ENCODE measurements around the gene CEMIP.

DNA sequence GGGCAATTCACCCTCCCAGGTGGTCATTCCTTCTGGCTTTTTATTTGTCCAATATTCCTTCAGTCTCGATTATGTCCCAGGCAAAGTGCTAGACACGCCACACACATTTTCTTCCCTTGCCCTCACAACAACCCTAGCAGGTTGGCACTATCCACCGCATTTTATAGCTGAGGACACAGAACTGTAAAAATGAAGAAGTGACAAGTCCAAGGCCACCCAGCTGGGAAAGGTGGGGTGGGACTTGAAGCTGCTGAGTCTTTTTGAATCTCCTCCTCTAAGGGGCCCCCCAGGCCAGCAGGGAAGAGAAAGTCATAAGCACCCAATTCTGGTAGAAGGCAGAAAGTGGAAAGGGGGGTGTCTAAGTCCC is 60.6 kb downstream of the CEMIP start:
- TF ChIP-seq, protein P1, sequence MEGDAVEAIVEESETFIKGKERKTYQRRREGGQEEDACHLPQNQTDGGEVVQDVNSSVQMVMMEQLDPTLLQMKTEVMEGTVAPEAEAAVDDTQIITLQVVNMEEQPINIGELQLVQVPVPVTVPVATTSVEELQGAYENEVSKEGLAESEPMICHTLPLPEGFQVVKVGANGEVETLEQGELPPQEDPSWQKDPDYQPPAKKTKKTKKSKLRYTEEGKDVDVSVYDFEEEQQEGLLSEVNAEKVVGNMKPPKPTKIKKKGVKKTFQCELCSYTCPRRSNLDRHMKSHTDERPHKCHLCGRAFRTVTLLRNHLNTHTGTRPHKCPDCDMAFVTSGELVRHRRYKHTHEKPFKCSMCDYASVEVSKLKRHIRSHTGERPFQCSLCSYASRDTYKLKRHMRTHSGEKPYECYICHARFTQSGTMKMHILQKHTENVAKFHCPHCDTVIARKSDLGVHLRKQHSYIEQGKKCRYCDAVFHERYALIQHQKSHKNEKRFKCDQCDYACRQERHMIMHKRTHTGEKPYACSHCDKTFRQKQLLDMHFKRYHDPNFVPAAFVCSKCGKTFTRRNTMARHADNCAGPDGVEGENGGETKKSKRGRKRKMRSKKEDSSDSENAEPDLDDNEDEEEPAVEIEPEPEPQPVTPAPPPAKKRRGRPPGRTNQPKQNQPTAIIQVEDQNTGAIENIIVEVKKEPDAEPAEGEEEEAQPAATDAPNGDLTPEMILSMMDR (conservative IDR thresholded peaks at IDR 0.05): no peak
- no peak for TF ChIP-seq EZH2 (IDR thresholded peaks at IDR 0.05; ENCODE audit: low read depth)
